Activated naive CD8-positive, alpha-beta T cell treated with anti-CD3 and anti-CD28 coated beads, Interleukin-2, amount 50 U/mL, for 24 hours (primary cell): ENCODE measurements around the gene HIRA.

Source experiments
- ATAC-seq: fragments of 150-1000 bp; cut with Tn5 transposase; one replicate; pipeline ENCODE4 v1.10.0; 2021
- DNase-seq: peaks from one replicate; pipeline ENCODE4 v3.0.0; 2021
- H3K27ac Mint-ChIP-seq: one replicate; pipeline ENCODE4 v1.8.0; 2021; ENCODE audit warnings: mild to moderate bottlenecking, mixed read lengths
- H3K27me3 Mint-ChIP-seq: one replicate; pipeline ENCODE4 v1.8.0; 2021; ENCODE audit warnings: mixed read lengths
- H3K36me3 Mint-ChIP-seq: one replicate; pipeline ENCODE4 v1.8.0; 2021; ENCODE audit warnings: low read depth, mixed read lengths
- H3K4me1 Mint-ChIP-seq: one replicate; pipeline ENCODE4 v1.8.0; 2021; ENCODE audit warnings: mixed read lengths
- H3K4me3 Mint-ChIP-seq: one replicate; pipeline ENCODE4 v1.8.0; 2021; ENCODE audit warnings: mild to moderate bottlenecking, moderate library complexity, mixed read lengths
- H3K9me3 Mint-ChIP-seq: one replicate; pipeline ENCODE4 v1.8.0; 2021; ENCODE audit warnings: mixed read lengths

The HIRA gene

DNA sequence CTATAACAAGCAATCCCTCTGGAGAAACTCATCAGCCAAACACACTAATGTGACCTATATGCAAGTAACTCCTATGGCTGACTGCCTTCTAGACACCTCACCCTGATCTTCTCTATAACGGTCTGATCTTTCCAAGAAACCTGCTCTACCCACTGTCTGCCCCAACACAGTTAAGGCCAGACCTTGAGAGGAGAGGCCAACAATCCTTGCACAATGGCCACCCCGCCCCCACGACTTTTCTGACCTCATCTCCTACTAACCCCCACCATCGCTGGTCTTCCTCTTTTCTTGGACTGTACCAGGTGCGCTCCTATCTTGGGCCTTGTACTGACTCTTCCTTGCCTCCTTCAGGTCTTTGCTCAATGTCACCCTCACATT lies 12.5 kb downstream of the HIRA start:
- ATAC-seq (no peak), DNase-seq (no peak)
- H3K36me3 Mint-ChIP-seq = peaks cover 8% of the 10 kb centered on the region
- H3K4me3 Mint-ChIP-seq = no peak overlapping the region
- H3K4me1 Mint-ChIP-seq = peaks cover 55% of the 10 kb centered on the region
- peak overlapping the region; percentile 62 for H3K27ac Mint-ChIP-seq
- H3K27me3 Mint-ChIP-seq = no peaks in the 10 kb centered on the region
- H3K9me3 Mint-ChIP-seq = no peaks in the 10 kb centered on the region

- Mint-ChIP-seq H3K9me3 (no peaks in the 10 kb centered on the region), H3K27ac (no peak overlapping the region), H3K36me3 (peaks cover 32% of the 10 kb centered on the region), H3K4me1 (peaks cover 11% of the 10 kb centered on the region), H3K27me3 (no peaks in the 10 kb centered on the region), H3K4me3 (no peak overlapping the region)
- no peak for ATAC-seq
- no peak for DNase-seq
Observed at GRCh38 chr22:19412923-19413322, 18.6 kb downstream of the HIRA start.

- H3K4me3 Mint-ChIP-seq = no peak overlapping the region
- ATAC-seq = no peak
- H3K9me3 Mint-ChIP-seq = no peaks in the 10 kb centered on the region
- H3K36me3 Mint-ChIP-seq = peaks cover 33% of the 10 kb centered on the region
- no peak overlapping the region for H3K27ac Mint-ChIP-seq
- no peak for DNase-seq
- peaks cover 10% of the 10 kb centered on the region for H3K4me1 Mint-ChIP-seq
- no peaks in the 10 kb centered on the region for H3K27me3 Mint-ChIP-seq
Observed at GRCh38 chr22:19412478-19412877, 19.1 kb downstream of the HIRA start.

- Mint-ChIP-seq H3K36me3 (peaks cover 38% of the 10 kb centered on the region), H3K4me1 (peaks cover 10% of the 10 kb centered on the region), H3K27ac (no peak overlapping the region), H3K4me3 (no peak overlapping the region), H3K9me3 (no peaks in the 10 kb centered on the region), H3K27me3 (no peaks in the 10 kb centered on the region)
- no peak for ATAC-seq
- no peak for DNase-seq
Observed at GRCh38 chr22:19411690-19412045, 19.9 kb downstream of the HIRA start.

- no peak for DNase-seq
- no peak for ATAC-seq
- Mint-ChIP-seq H3K4me1 (peaks cover 10% of the 10 kb centered on the region), H3K27ac (no peak overlapping the region), H3K4me3 (no peak overlapping the region), H3K9me3 (no peaks in the 10 kb centered on the region), H3K27me3 (no peaks in the 10 kb centered on the region), H3K36me3 (peaks cover 41% of the 10 kb centered on the region)
Observed at GRCh38 chr22:19410941-19411689, 20.4 kb downstream of the HIRA start.

DNA sequence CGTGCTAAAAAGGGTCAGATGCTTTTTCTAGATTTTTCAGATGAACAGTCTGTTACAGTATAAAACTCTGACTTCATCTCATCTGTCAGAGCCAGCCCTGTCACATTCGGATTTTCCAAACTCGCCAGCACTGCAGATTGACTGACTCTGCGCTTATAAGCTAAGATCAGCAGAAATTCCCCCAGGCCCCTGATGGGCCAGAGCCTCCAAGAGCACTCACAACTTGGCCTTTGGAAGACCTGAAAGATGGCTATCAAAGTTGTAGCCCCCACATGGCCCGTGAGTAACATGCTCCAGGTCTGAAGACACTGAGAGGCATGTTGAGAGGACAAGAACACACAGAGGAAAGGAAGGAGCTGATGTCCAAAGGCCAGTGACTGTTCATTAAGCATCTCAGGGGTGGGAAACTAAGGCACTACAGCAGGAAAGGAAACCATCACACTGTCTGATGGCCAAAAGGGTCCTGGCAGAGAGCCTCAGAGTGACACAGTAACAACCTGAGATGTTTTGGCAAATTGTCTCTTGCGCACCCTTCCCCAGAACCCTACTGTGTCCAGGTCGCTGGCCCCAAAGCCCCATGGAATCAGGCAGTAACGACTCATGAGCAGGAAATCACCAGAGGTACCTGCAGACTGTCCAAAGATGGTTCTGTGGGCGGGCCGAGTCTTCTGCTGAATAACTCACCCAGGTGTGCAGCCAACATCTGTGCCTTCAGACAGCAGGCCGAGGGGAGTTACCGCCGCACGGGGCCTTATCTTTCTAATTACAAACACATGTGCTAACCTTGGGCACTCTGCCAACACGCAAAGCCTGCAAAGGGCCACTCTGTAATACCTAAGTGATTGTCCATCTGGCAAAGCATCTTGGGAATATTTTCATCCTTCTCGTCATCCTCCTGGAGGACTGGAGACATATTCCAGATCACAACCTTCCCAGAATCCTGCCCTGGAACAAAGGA lies 23.6 kb downstream of the HIRA start:
- H3K4me3 Mint-ChIP-seq = no peak overlapping the region
- no peak for ATAC-seq
- no peaks in the 10 kb centered on the region for H3K9me3 Mint-ChIP-seq
- H3K27ac Mint-ChIP-seq = no peak overlapping the region
- peaks cover 5% of the 10 kb centered on the region for H3K4me1 Mint-ChIP-seq
- H3K27me3 Mint-ChIP-seq = no peaks in the 10 kb centered on the region
- no peak for DNase-seq
- H3K36me3 Mint-ChIP-seq = peaks cover 50% of the 10 kb centered on the region

DNA sequence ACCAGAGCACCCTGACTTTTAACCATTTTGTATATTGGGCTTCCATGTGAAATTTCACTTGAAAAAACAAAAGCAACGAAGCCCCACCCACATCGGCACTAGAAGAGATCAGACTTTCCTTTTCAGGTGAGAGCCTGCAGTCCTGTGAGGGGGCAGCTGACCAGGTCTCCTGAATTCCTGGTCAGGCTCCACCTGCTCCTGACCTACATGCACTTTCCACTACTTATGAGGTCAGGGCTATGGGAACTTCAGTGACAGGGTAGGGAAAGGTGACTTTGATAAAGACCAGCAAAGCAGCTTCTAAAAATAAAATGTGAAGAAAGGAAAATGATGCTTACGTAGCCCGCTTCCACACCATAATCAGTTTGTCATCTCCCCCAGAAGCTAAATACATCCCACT lies 24.7 kb downstream of the HIRA start:
- no peaks in the 10 kb centered on the region for H3K9me3 Mint-ChIP-seq
- H3K27me3 Mint-ChIP-seq = no peaks in the 10 kb centered on the region
- H3K36me3 Mint-ChIP-seq = peaks cover 50% of the 10 kb centered on the region
- ATAC-seq (no peak), DNase-seq (no peak)
- peaks cover 2% of the 10 kb centered on the region for H3K4me1 Mint-ChIP-seq
- no peak overlapping the region for H3K4me3 Mint-ChIP-seq
- no peak overlapping the region for H3K27ac Mint-ChIP-seq

GRCh38 chr22:19406281-19406811 lies 25.2 kb downstream of the HIRA start:
- peaks cover 54% of the 10 kb centered on the region for H3K36me3 Mint-ChIP-seq

DNA sequence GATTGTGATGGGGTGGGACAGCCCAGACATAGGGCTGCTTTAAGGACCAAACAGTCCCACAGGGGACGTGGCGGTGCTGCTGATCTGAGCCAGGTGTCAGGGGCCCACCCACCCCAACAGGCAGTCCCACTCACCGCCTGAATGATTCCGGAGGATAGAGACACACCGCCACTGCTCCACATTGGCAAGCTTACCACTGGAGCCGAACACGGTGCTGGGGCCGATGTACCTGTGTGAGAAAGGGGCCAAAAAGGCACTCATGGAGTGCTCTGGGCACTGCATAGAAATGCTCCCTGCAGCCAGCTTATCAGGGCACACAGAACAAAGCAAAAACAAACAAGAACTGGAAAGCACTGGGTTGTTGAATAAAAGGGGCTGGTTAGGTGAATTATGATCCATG lies 25.9 kb downstream of the HIRA start:
- Mint-ChIP-seq H3K4me1 (peaks cover 2% of the 10 kb centered on the region), H3K27ac (no peak overlapping the region), H3K36me3 (peaks cover 55% of the 10 kb centered on the region), H3K9me3 (no peaks in the 10 kb centered on the region), H3K4me3 (no peak overlapping the region), H3K27me3 (no peaks in the 10 kb centered on the region)
- ATAC-seq (no peak), DNase-seq (no peak)

More at GRCh38 chr22:19406281-19406811, 25.2 kb downstream of the HIRA start:
- DNase-seq = no peak
- Mint-ChIP-seq H3K27me3 (no peaks in the 10 kb centered on the region), H3K9me3 (no peaks in the 10 kb centered on the region), H3K4me1 (peaks cover 2% of the 10 kb centered on the region), H3K4me3 (no peak overlapping the region), H3K27ac (no peak overlapping the region)
- no peak for ATAC-seq

GRCh38 chr22:19405133-19405532 lies 26.4 kb downstream of the HIRA start:
- no peak overlapping the region for H3K4me3 Mint-ChIP-seq
- H3K27me3 Mint-ChIP-seq = no peaks in the 10 kb centered on the region
- peaks cover 2% of the 10 kb centered on the region for H3K4me1 Mint-ChIP-seq
- H3K36me3 Mint-ChIP-seq = peaks cover 52% of the 10 kb centered on the region
- H3K27ac Mint-ChIP-seq = no peak overlapping the region
- ATAC-seq (no peak), DNase-seq (no peak)
- H3K9me3 Mint-ChIP-seq = no peaks in the 10 kb centered on the region

GRCh38 chr22:19404676-19405075 lies 26.9 kb downstream of the HIRA start:
- peaks cover 2% of the 10 kb centered on the region for H3K4me1 Mint-ChIP-seq
- H3K27me3 Mint-ChIP-seq = no peaks in the 10 kb centered on the region
- H3K36me3 Mint-ChIP-seq = peaks cover 47% of the 10 kb centered on the region
- H3K27ac Mint-ChIP-seq = no peak overlapping the region
- DNase-seq (no peak), ATAC-seq (no peak)
- no peaks in the 10 kb centered on the region for H3K9me3 Mint-ChIP-seq
- H3K4me3 Mint-ChIP-seq = no peak overlapping the region

DNA sequence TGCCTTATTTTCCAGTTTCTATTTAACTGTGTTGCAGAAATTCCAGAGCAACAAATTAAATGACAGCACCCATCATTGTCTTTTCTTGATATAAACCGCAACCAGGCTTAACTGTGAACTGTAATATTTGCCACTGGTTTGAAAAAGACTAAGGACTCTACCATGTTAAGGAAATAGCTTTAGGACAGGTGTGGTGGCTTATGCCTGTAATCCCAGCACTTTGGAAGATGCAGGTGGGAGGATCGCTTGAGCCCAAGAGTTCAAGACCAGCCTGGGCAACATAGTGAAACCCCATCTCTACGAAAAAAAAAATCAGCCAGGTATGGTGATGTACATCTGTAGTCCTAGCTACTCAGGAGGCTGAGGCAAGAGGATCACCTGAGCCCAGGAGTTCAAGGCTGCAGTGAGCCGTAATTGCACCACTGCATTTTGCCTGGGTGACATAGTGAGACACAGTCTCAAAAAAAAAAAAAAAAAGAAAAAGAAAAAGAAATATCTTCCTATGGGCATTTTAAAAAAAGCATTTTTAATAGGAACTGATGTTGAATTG lies 28.8 kb downstream of the HIRA start:
- Mint-ChIP-seq H3K27me3 (no peaks in the 10 kb centered on the region), H3K9me3 (no peaks in the 10 kb centered on the region), H3K4me1 (peaks cover 2% of the 10 kb centered on the region), H3K4me3 (no peak overlapping the region), H3K36me3 (peaks cover 39% of the 10 kb centered on the region), H3K27ac (no peak overlapping the region)
- DNase-seq (no peak), ATAC-seq (no peak)

DNA sequence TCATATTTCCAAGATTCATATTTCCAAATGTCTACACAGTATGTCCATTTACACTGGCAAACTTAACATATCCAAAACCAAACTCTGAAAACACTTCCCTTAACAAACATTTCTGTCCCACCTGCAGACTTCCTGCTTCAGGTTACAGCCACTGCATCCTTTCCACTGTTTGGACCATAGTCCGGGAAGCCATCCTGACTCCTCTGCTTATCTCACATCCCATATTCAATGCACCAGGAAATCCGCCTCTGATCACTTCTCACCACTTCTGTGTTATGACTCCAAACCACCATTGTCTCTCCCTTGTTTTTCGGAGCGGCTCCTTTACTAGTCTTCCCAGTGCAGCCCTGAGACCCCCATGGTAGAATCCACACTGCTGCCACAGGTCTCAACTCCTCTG lies 30.1 kb downstream of the HIRA start:
- H3K4me1 Mint-ChIP-seq = peaks cover 2% of the 10 kb centered on the region
- no peak overlapping the region for H3K27ac Mint-ChIP-seq
- no peak for DNase-seq
- H3K4me3 Mint-ChIP-seq = no peak overlapping the region
- no peak for ATAC-seq
- no peaks in the 10 kb centered on the region for H3K27me3 Mint-ChIP-seq
- H3K36me3 Mint-ChIP-seq = peaks cover 32% of the 10 kb centered on the region
- no peaks in the 10 kb centered on the region for H3K9me3 Mint-ChIP-seq

GRCh38 chr22:19400881-19401280 lies 30.7 kb downstream of the HIRA start:
- peaks cover 27% of the 10 kb centered on the region for H3K36me3 Mint-ChIP-seq
- peaks cover 2% of the 10 kb centered on the region for H3K4me1 Mint-ChIP-seq
- no peaks in the 10 kb centered on the region for H3K9me3 Mint-ChIP-seq
- H3K27ac Mint-ChIP-seq = no peak overlapping the region
- H3K27me3 Mint-ChIP-seq = no peaks in the 10 kb centered on the region
- ATAC-seq = no peak
- H3K4me3 Mint-ChIP-seq = no peak overlapping the region
- no peak for DNase-seq

DNA sequence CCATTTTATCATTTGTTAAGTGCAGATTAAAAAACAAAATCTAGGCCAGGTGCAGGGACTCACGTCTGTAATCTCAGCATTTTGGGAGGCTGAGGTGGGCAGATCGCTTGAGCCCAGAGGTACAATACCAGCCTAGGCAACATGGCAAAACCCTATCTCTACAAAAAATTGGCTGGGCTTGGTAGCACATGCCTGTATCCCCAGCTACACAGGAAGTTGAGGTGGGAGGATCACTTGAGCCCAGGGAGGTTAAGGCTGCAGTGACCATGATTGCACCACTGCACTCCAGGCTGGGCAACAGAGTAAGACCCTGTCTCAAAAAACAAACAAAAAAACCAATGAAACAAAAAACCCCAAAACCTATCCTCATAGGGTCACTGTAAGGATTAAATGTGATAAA lies 32.9 kb downstream of the HIRA start:
- H3K4me3 Mint-ChIP-seq = no peak overlapping the region
- no peak for DNase-seq
- ATAC-seq = no peak
- H3K36me3 Mint-ChIP-seq = peaks cover 23% of the 10 kb centered on the region
- no peaks in the 10 kb centered on the region for H3K9me3 Mint-ChIP-seq
- no peaks in the 10 kb centered on the region for H3K4me1 Mint-ChIP-seq
- H3K27me3 Mint-ChIP-seq = no peaks in the 10 kb centered on the region
- H3K27ac Mint-ChIP-seq = no peak overlapping the region
